SK-N-SH (cell line): ENCODE results near the gene SLC6A3. TPM values are rescaled to one million over a fixed set of nuclear protein-coding genes. Genes with fewer than 3 reads are reported as not detected.

Experiments used
- CTCF ChIA-PET: fragments of 300-600, 350-600 bp; formaldehyde crosslinking; extraction: SDS; loops from one replicate; lab custom pipeline; 2021; lab: Yijun Ruan, JAX
- POLR2A ChIA-PET: fragments of 350-600 bp; sonication (Branson Sonifier 250); formaldehyde crosslinking; extraction: SDS; loops from one replicate; lab custom pipeline; 2020; ENCODE audit warnings: antibody characterized with exemption, inconsistent platforms; lab: Yijun Ruan, JAX
- DNase-seq: peaks from one replicate; pipeline ENCODE4 v3.0.0; 2012
- H2AFZ ChIP-seq: fragments of 200-600 bp; sonication (generic); 2 replicates; pipeline ENCODE4 v1.8.1; 2016; ENCODE audit warnings: antibody characterized with exemption, mild to moderate bottlenecking, low read depth
- H3F3A ChIP-seq: fragments of 200-600 bp; sonication (generic); replicated peaks from 2 replicates; pipeline ENCODE3; 2016; ENCODE audit warnings: antibody characterized with exemption, mild to moderate bottlenecking; ENCODE audit not compliant: insufficient read depth
- H3K27ac ChIP-seq, 2 experiments: fragments of 200-500 bp in 1 of 2; fragments of 200-600 bp in 1 of 2; sonication (Bioruptor generic) in 1 of 2; sonication (generic), shearing (Covaris generic) in 1 of 2; 2 replicates each; pipeline versions ENCODE4 v1.5.1 to v1.6.1; 2014 to 2016; ENCODE audit warnings: low read depth in 2 of 2, inconsistent platforms in 1 of 2, low read length in 1 of 2, mild to moderate bottlenecking in 1 of 2, mixed read lengths in 1 of 2
- H3K27me3 ChIP-seq: fragments of 200-600 bp; sonication (generic), shearing (Covaris generic); 2 replicates; pipeline ENCODE4 v1.6.1; 2016; ENCODE audit warnings: mixed run types; ENCODE audit not compliant: insufficient read depth
- H3K36me3 ChIP-seq, 2 experiments: fragments of 200-500 bp in 1 of 2; fragments of 200-600 bp in 1 of 2; sonication (Bioruptor generic) in 1 of 2; sonication (generic) in 1 of 2; replicated peaks in 1 of 2; 2 replicates each; pipeline versions ENCODE3 to v1.5.1; 2014 to 2016; ENCODE audit warnings: low read length in 1 of 2, mild to moderate bottlenecking in 1 of 2; ENCODE audit not compliant: insufficient read depth in 2 of 2, control insufficient read depth in 1 of 2
- H3K4me1 ChIP-seq, 2 experiments: fragments of 200-500 bp in 1 of 2; fragments of 200-600 bp in 1 of 2; sonication (Bioruptor generic) in 1 of 2; sonication (generic), shearing (Covaris generic) in 1 of 2; 2 replicates each; pipeline versions ENCODE4 v1.5.1 to v1.6.1; 2014 to 2016; ENCODE audit warnings: low read depth in 1 of 2, low read length in 1 of 2, mixed run types in 1 of 2; ENCODE audit not compliant: insufficient read depth in 2 of 2, control insufficient read depth in 1 of 2
- H3K4me2 ChIP-seq: fragments of 200-600 bp; sonication (generic), shearing (Covaris generic); 2 replicates; pipeline ENCODE4 v1.6.1; 2017; ENCODE audit warnings: mixed run types
- H3K4me3 ChIP-seq, 2 experiments: fragments of 200-500 bp in 1 of 2; fragments of 200-600 bp in 1 of 2; sonication (Bioruptor generic) in 1 of 2; sonication (generic), shearing (Covaris generic) in 1 of 2; 2 replicates each; pipeline versions ENCODE4 v1.5.1 to v1.8.1; 2014 to 2016; ENCODE audit warnings: low read depth in 2 of 2, inconsistent platforms in 1 of 2, low read length in 1 of 2, mild to moderate bottlenecking in 1 of 2, mixed read lengths in 1 of 2, moderate library complexity in 1 of 2
- H3K79me2 ChIP-seq: fragments of 200-600 bp; sonication (generic); 2 replicates; pipeline ENCODE4 v1.8.1; 2017; ENCODE audit warnings: mild to moderate bottlenecking; ENCODE audit not compliant: insufficient read depth
- H3K9ac ChIP-seq: fragments of 200-600 bp; sonication (generic); 2 replicates; pipeline ENCODE4 v1.6.1; 2017; ENCODE audit warnings: mixed run types
- H3K9me2 ChIP-seq: fragments of 200-600 bp; sonication (generic); 2 replicates; pipeline ENCODE4 v1.6.1; 2017; ENCODE audit warnings: mixed run types
- H3K9me3 ChIP-seq: fragments of 200-600 bp; sonication (generic); 2 replicates; pipeline ENCODE4 v1.6.1; 2017; ENCODE audit warnings: mixed run types, mild to moderate bottlenecking, moderate library complexity
- H4K20me1 ChIP-seq: fragments of 200-600 bp; sonication (generic); 2 replicates; pipeline ENCODE4 v1.6.1; 2017; ENCODE audit warnings: mild to moderate bottlenecking, mixed run types; ENCODE audit not compliant: insufficient read depth
- CTCF ChIP-seq: fragments of 200-600 bp; sonication (generic); IDR thresholded peaks from 2 replicates; pipeline ENCODE4 v1.6.1; 2017; ENCODE audit warnings: antibody characterized with exemption, mild to moderate bottlenecking, moderate library complexity
- EP300 ChIP-seq, 2 experiments: IDR thresholded peaks; 2 replicates each; pipeline versions ENCODE4 v1.4.0 to v1.6.1; 2012; ENCODE audit warnings: borderline replicate concordance in 1 of 2, low read depth in 1 of 2, low read length in 1 of 2
- FOSL2 ChIP-seq: IDR thresholded peaks from 2 replicates; pipeline ENCODE4 v1.4.0; 2012; ENCODE audit warnings: low read depth, mild to moderate bottlenecking, moderate library complexity, borderline replicate concordance
- JUND ChIP-seq: IDR thresholded peaks from 2 replicates; pipeline ENCODE4 v1.4.0; 2012
- SMC3 ChIP-seq: IDR thresholded peaks from 2 replicates; pipeline ENCODE4 v1.6.1; 2012; ENCODE audit warnings: low read depth, low read length, improper control_type of control experiment
- TAF1 ChIP-seq: IDR thresholded peaks from 2 replicates; pipeline ENCODE4 v1.6.1; 2012; ENCODE audit warnings: low read depth, mild to moderate bottlenecking, low read length, moderate library complexity, borderline replicate concordance
- USF1 ChIP-seq: IDR thresholded peaks from 2 replicates; pipeline ENCODE4 v1.4.0; 2012; ENCODE audit warnings: low read depth, borderline replicate concordance
- WGBS: methylation state at CpG from one replicate; pipeline ENCODE4 v1.1.6; 2017; ENCODE audit warnings: low lambda C conversion rate; 5-methylcytosine and 5-hydroxymethylcytosine counted together
- polyA plus RNA-seq, 3 experiments: library from polyadenylated mRNA; depleted of rRNA; stranded (reverse); fragments of >200 nt; gene quantifications; 2 replicates each; pipeline ENCODE4 v1.2.3, GENCODE V29; 2012

The SLC6A3 gene
- polyA plus RNA-seq, 1 of the 3 experiments (the other 2 are of a cell fraction) = not detected

- no peaks in the 10 kb centered on the region for H3K9me2 ChIP-seq
- H3K36me3 ChIP-seq = peaks cover 3 to 37% of the 10 kb centered on the region in 2 experiments
- H4K20me1 ChIP-seq = 0 out of 2 replicates have a peak, but pooled peaks cover 4% of the 10 kb centered on the region
- H3K9me3 ChIP-seq = no peaks in the 10 kb centered on the region
- ChIA-PET POLR2A (no interaction called here), CTCF (interaction anchor here (1.1 to 4.8 kb wide), 7 partner anchors 12 to 172 kb away, joined by 3 to 32 read pairs (median 5); no protein-coding TSS in a partner anchor)
- no peak overlapping the region for H3K27ac ChIP-seq
- H3K4me1 ChIP-seq = no peaks in the 10 kb centered on the region
- no peak overlapping the region for H3K4me2 ChIP-seq
- DNase-seq = no peak
- H3K4me3 ChIP-seq = no peak overlapping the region
- WGBS = 93% methylated on average over 9 of the region's 12 CpGs
- no peak for TF ChIP-seq USF1
- no peak for TF ChIP-seq FOSL2
- TF ChIP-seq EP300 (IDR thresholded peaks at IDR 0.05; ENCODE audit: borderline replicate concordance in 1 of 2, low read depth in 1 of 2, low read length in 1 of 2) = no peak
- no peak for TF ChIP-seq JUND
- H3K27me3 ChIP-seq = no peaks in the 10 kb centered on the region
- H3K9ac ChIP-seq = no peak overlapping the region
- H3K79me2 ChIP-seq = no peaks in the 10 kb centered on the region
- no peaks in the 10 kb centered on the region for H3F3A ChIP-seq
- H2AFZ ChIP-seq = no peak overlapping the region
Measured at GRCh38 chr5:1480806-1481205, 35.6 kb upstream of the SLC6A3 start.

- ChIA-PET CTCF (interaction anchor here (0.6 to 4.8 kb wide), 15 partner anchors 8 to 173 kb away, joined by 3 to 32 read pairs (median 4); no protein-coding TSS in a partner anchor), POLR2A (no interaction called here)
Measured at GRCh38 chr5:1480217-1480616, 35.0 kb upstream of the SLC6A3 start.

More at GRCh38 chr5:1480217-1480616, 35.0 kb upstream of the SLC6A3 start:
- Histone ChIP-seq H2AFZ (no peak overlapping the region), H3K27me3 (no peaks in the 10 kb centered on the region), H4K20me1 (0 out of 2 replicates have a peak, but pooled peaks cover 4% of the 10 kb centered on the region), H3K4me1 (no peaks in the 10 kb centered on the region), H3K9me3 (no peaks in the 10 kb centered on the region), H3K4me3 (no peak overlapping the region), H3K9me2 (no peaks in the 10 kb centered on the region), H3K4me2 (no peak overlapping the region), H3K9ac (no peak overlapping the region), H3F3A (no peaks in the 10 kb centered on the region), H3K79me2 (no peaks in the 10 kb centered on the region), H3K36me3 (peaks cover 3 to 40% of the 10 kb centered on the region in 2 experiments), H3K27ac (no peak overlapping the region)
- TF ChIP-seq TAF1 (no peak), SMC3 (no peak), CTCF (no peak)
- 84% methylated on average over 10 of the region's 14 CpGs for WGBS
- no peak for DNase-seq
